MM.1S (cell line): Measurements from ENCODE around the gene CAB39L.

Experiments used
- DNase-seq: peaks from one replicate; pipeline ENCODE4 v3.0.0-alpha.2; 2015
- H2AFZ ChIP-seq: fragments of 300-600 bp; sonication (generic); 2 replicates; pipeline ENCODE4 v1.6.0; 2016; ENCODE audit warnings: antibody characterized with exemption, low read length
- H3F3A ChIP-seq: fragments of 300-600 bp; sonication (generic); 2 replicates; pipeline ENCODE4 v1.6.1; 2016; ENCODE audit warnings: mild to moderate bottlenecking, antibody characterized with exemption, low read length, moderate library complexity, mixed read lengths; ENCODE audit not compliant: insufficient read depth
- H3K27ac ChIP-seq: fragments of 300-600 bp; sonication (generic); 2 replicates; pipeline ENCODE4 v1.5.1; 2016; ENCODE audit warnings: mild to moderate bottlenecking, low read length
- H3K27me3 ChIP-seq: fragments of 300-600 bp; sonication (generic); replicated peaks from 2 replicates; pipeline ENCODE4 v1.6.0; 2016; ENCODE audit warnings: low read length; ENCODE audit not compliant: insufficient read depth
- H3K36me3 ChIP-seq: fragments of 300-600 bp; sonication (generic); replicated peaks from 2 replicates; pipeline ENCODE4 v1.6.1; 2016; ENCODE audit warnings: mild to moderate bottlenecking, low read length, mixed read lengths; ENCODE audit not compliant: insufficient read depth
- H3K4me1 ChIP-seq: fragments of 300-600 bp; sonication (generic); 2 replicates; pipeline ENCODE4 v1.6.1; 2016; ENCODE audit warnings: low read length, mixed read lengths
- H3K4me2 ChIP-seq: fragments of 300-600 bp; sonication (generic); 2 replicates; pipeline ENCODE4 v1.6.0; 2016; ENCODE audit warnings: low read depth, low read length
- H3K4me3 ChIP-seq: fragments of 300-600 bp; sonication (generic); 2 replicates; pipeline ENCODE4 v1.5.1; 2016; ENCODE audit warnings: low read length, mixed read lengths
- H3K79me2 ChIP-seq: fragments of 300-600 bp; sonication (generic); 2 replicates; pipeline ENCODE4 v1.6.1; 2016; ENCODE audit warnings: mixed run types, low read length, mixed read lengths
- H3K9ac ChIP-seq: fragments of 300-600 bp; sonication (generic); 2 replicates; pipeline ENCODE4 v1.6.1; 2016; ENCODE audit warnings: low read length, mixed read lengths
- H3K9me2 ChIP-seq: fragments of 300-600 bp; sonication (generic); replicated peaks from 2 replicates; pipeline ENCODE4 v1.6.1; 2016; ENCODE audit warnings: mild to moderate bottlenecking, low read length, mixed read lengths; ENCODE audit not compliant: insufficient read depth
- H3K9me3 ChIP-seq: fragments of 300-600 bp; sonication (generic); replicated peaks from 2 replicates; pipeline ENCODE4 v1.6.1; 2016; ENCODE audit warnings: mild to moderate bottlenecking, low read length, mixed read lengths; ENCODE audit not compliant: insufficient read depth
- H4K20me1 ChIP-seq: fragments of 300-600 bp; sonication (generic); 2 replicates; pipeline ENCODE4 v1.6.1; 2016; ENCODE audit warnings: mild to moderate bottlenecking, low read length, moderate library complexity, mixed read lengths; ENCODE audit not compliant: insufficient read depth
- EZH2 ChIP-seq: fragments of 300-600 bp; sonication (generic); optimal IDR thresholded peaks from 2 replicates; pipeline ENCODE3; 2017; ENCODE audit warnings: low read depth, mild to moderate bottlenecking, antibody characterized with exemption, low read length, mixed read lengths
- EZH2phosphoT487 ChIP-seq: fragments of 300-600 bp; sonication (generic); IDR thresholded peaks from 2 replicates; pipeline ENCODE4 v1.6.1; 2018; ENCODE audit warnings: antibody characterized with exemption, low read length
- TF ChIP-seq, protein P1 (sequence below): fragments of 300-600 bp; sonication (generic); IDR thresholded peaks from 2 replicates; pipeline ENCODE4 v1.5.1; 2016; ENCODE audit warnings: antibody characterized with exemption, low read length, mixed read lengths

CAB39L gene

DNA sequence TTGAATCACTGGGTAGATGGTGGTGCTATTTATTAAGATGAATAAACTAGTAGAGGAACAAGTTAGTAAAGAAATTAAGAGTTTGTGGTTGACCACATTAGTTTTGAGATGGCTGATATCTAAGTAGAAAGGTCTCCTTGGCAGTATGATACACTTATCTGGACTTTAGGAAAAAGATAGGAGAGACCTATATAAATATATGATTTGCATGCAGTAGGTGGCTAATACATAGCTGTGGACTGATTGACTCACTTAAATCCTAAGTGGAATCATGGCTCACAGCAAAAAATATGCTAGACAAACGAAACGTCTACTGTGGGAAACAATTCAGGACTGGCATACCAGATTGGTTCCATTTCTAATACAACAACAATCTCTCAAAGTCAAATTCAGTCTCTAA, 92.0 kb downstream of the CAB39L start:
- no peaks in the 10 kb centered on the region for H3K36me3 ChIP-seq
- no peak for DNase-seq

DNA sequence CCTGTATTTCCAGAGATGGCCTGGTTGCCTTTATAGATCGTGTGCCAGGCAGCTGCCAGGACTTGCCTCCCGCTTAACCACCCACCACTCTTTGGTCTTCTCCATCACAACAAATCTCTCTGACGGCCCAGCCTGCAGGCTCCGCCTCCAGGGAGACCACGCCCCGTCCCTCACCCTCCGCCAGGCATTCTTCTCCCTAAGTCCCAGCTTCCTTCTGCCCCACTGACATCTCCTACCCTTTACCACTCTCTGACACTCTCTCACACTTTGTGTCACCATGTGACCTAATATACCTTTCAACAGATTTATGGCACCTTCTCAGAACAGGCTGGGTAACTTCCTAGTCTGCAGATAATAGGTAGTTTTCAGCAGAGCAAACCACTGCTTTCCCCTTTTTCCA, 95.1 kb downstream of the CAB39L start:
- H2AFZ ChIP-seq = no peak overlapping the region
- TF ChIP-seq EZH2 (no peak), EZH2phosphoT487 (no peak)
- no peak overlapping the region for H3K4me3 ChIP-seq

More for the DNA sequence above, 92.0 kb downstream of the CAB39L start:
- Histone ChIP-seq H2AFZ (no peak overlapping the region), H3F3A (no peaks in the 10 kb centered on the region), H3K4me3 (no peak overlapping the region), H3K9ac (no peak overlapping the region), H3K9me3 (no peaks in the 10 kb centered on the region), H3K79me2 (no peaks in the 10 kb centered on the region), H3K27ac (no peak overlapping the region), H3K4me1 (no peaks in the 10 kb centered on the region), H3K27me3 (no peaks in the 10 kb centered on the region), H3K4me2 (no peak overlapping the region), H4K20me1 (no peaks in the 10 kb centered on the region), H3K9me2 (no peaks in the 10 kb centered on the region)
- TF ChIP-seq, protein P1, sequence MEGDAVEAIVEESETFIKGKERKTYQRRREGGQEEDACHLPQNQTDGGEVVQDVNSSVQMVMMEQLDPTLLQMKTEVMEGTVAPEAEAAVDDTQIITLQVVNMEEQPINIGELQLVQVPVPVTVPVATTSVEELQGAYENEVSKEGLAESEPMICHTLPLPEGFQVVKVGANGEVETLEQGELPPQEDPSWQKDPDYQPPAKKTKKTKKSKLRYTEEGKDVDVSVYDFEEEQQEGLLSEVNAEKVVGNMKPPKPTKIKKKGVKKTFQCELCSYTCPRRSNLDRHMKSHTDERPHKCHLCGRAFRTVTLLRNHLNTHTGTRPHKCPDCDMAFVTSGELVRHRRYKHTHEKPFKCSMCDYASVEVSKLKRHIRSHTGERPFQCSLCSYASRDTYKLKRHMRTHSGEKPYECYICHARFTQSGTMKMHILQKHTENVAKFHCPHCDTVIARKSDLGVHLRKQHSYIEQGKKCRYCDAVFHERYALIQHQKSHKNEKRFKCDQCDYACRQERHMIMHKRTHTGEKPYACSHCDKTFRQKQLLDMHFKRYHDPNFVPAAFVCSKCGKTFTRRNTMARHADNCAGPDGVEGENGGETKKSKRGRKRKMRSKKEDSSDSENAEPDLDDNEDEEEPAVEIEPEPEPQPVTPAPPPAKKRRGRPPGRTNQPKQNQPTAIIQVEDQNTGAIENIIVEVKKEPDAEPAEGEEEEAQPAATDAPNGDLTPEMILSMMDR = no peak
- TF ChIP-seq EZH2 = no peak
- TF ChIP-seq EZH2phosphoT487 = no peak

DNA sequence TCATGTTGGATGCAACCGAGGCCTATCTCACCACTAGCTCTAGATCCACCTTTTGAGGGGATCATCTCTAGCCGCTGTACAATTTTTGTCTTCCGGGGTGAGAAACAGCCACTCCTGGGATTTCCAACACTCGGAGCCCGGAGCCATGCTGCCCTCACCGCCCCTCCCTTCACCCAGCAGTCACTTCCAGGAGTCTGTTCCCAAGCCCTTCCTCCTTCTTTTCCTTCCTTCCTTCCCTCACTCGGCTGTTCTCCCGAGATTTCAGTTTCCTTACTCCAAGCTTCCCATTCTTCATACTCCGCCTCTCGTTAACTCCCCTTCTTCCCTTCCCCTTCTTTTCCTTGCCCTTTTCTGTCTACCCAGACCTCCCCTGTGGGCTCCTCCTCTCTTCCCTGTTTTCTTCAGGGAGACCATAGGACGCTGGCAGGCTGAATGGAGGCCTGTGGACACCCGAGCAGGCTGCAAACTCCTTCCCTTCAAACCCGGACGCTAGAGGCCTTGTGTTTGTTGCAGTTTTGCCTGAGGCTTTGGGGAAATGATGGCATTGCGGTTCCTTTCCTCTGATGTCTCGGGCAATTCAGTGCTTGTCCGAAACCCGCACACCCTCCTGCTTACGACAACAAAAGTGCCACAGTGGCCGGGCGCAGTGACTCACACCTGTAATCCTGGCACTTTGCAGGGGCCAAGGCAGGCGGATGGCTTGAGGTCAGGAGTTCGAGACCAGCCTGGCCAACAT, 96.0 kb downstream of the CAB39L start:
- no peak for DNase-seq
- Histone ChIP-seq H3K9ac (no peak overlapping the region), H3K4me3 (no peak overlapping the region), H3K79me2 (no peaks in the 10 kb centered on the region), H2AFZ (no peak overlapping the region), H3K27ac (no peak overlapping the region), H3K4me2 (no peak overlapping the region), H3F3A (no peaks in the 10 kb centered on the region), H4K20me1 (no peaks in the 10 kb centered on the region), H3K36me3 (no peaks in the 10 kb centered on the region), H3K9me2 (no peaks in the 10 kb centered on the region), H3K4me1 (no peaks in the 10 kb centered on the region), H3K27me3 (no peaks in the 10 kb centered on the region), H3K9me3 (no peaks in the 10 kb centered on the region)
- TF ChIP-seq EZH2phosphoT487 = no peak
- no peak for TF ChIP-seq EZH2
- TF ChIP-seq, protein P1 = no peak

More for the DNA sequence above, 95.1 kb downstream of the CAB39L start:
- Histone ChIP-seq H3K4me2 (no peak overlapping the region), H3K36me3 (no peaks in the 10 kb centered on the region), H4K20me1 (no peaks in the 10 kb centered on the region), H3K9me3 (no peaks in the 10 kb centered on the region), H3K4me1 (no peaks in the 10 kb centered on the region), H3K79me2 (no peaks in the 10 kb centered on the region), H3K9ac (no peak overlapping the region), H3F3A (no peaks in the 10 kb centered on the region), H3K27ac (no peak overlapping the region), H3K27me3 (no peaks in the 10 kb centered on the region), H3K9me2 (no peaks in the 10 kb centered on the region)
- no peak for DNase-seq

DNA sequence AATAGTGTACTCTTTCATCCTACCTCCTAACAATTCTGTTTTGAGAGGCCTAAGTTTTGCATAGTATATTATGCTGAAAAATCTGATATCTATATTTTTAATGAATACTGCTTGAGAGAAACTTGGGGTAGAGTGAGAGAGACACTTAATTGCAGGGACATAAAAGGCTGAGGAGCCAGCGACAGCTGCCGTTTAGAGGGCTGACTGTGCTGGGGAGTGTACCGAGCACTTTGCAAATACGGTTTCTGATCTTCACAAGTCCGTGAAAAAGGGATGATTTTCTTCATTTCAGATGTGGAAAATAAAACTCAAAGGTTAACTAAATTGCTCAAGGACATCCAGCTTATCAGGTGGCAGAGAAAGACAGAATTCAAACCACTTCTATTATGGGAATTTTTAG, 97.4 kb downstream of the CAB39L start:
- H3K4me1 ChIP-seq = no peaks in the 10 kb centered on the region
- no peaks in the 10 kb centered on the region for H3K79me2 ChIP-seq
- no peaks in the 10 kb centered on the region for H3F3A ChIP-seq
- H3K9me2 ChIP-seq = no peaks in the 10 kb centered on the region
- no peak for DNase-seq
- no peak overlapping the region for H3K9ac ChIP-seq
- no peaks in the 10 kb centered on the region for H3K36me3 ChIP-seq
- no peak for TF ChIP-seq EZH2phosphoT487
- no peak for TF ChIP-seq EZH2
- TF ChIP-seq, protein P1 = no peak
- H2AFZ ChIP-seq = no peak overlapping the region
- H3K4me3 ChIP-seq = no peak overlapping the region
- H3K9me3 ChIP-seq = no peaks in the 10 kb centered on the region
- H4K20me1 ChIP-seq = no peaks in the 10 kb centered on the region
- no peak overlapping the region for H3K27ac ChIP-seq
- no peaks in the 10 kb centered on the region for H3K27me3 ChIP-seq
- H3K4me2 ChIP-seq = no peak overlapping the region
